Fibroblast of mammary gland (primary cell): ENCODE data around the gene UBQLN1.
"Not testable (repeated sequence)": the region's sequence is repeated elsewhere in the genome, so short reads cannot be mapped to it uniquely, and the experiment has no call there.

Experiments
- DNase-seq: peaks from one replicate; pipeline ENCODE4 v3.0.0-alpha.2; 2010; ENCODE audit warnings: low read depth
- H3K4me3 ChIP-seq: 2 replicates; pipeline ENCODE4 v1.5.1; 2011; ENCODE audit warnings: low read depth, mild to moderate bottlenecking, low read length, moderate library complexity; ENCODE audit not compliant: control insufficient read depth
- CTCF ChIP-seq: conservative IDR thresholded peaks from 2 replicates; pipeline ENCODE4 v1.5.1; 2011; ENCODE audit warnings: low read depth, low read length, inconsistent platforms; ENCODE audit not compliant: control insufficient read depth, insufficient read depth

The UBQLN1 gene

DNA sequence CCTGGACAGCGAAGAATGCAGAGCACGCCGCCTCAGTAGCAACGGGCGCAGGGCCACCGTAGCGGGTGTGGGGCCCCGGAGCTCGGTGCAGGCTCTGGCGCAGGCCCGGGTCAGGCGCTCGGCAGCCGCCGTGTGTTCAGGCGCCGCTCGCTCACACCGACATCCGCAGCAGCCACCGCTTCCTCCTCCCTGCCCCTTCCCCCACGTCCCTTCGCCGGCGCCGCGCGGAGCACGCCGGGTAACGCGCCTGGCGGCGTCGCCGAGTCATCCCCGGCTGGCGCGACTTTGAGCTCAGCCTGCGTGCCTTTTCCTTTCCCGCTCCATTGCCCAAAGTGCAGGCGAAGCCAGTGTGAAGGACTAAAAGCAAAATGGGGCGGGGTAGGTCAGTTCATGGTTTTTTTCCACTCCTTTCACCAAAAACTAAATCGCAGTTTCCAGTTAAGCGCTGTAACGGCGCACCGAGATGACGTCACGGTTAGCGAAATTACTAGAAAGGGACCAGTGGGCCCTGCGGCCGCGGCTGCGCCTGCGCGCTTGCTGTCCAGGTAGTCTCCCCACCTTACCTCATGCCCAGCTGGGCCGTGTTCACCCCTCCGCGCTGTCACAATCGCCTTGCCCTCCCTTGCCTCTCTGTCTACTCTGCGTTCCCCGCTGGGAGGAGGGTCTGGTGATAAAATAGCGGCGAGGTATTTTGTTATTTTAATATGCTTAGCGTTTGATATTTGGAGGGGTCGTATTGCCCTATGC is at the start of gene UBQLN1:
Gene UBQLN1 (minus strand): TSS at position 191 of the 747 bp plus-strand sequence. CDS start 279 bp downstream, outside the sequence.
- TF ChIP-seq CTCF = no peak
- H3K4me3 ChIP-seq = peak within 1 kb of the TSS; percentile 79
- peak; percentile 93 for DNase-seq

DNA sequence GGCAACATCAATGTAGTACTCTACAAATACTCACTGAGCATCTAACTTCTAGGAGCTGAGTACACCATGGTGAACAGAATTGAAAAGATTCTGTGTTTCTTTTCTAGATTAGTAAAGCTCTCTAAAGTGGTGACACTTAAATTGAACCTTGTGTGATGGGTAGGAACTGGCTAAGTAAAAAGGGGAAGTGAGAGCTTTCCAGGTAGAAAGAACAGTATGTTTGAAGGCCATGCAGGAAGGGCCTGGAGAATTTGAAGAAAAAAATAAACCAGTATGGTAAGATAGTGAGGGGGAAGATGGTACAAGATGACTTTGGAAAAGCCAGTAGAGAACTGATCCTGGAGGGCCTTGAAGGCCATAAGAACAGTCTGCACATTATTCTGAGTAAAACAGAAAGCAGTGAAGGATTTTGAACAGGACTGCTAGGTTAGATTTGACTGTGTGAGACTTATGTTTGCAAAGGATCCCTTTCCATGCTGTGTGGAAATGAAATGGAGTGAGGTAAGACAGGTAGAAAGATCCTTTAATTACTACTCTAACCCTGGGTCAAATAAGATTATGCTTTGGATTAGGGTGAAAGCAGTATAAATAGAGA is 46.7 kb upstream of the UBQLN1 start:
- DNase-seq = no peak
- no peak for TF ChIP-seq CTCF
- no peak overlapping the region for H3K4me3 ChIP-seq

GRCh38 chr9:83749706-83750105 is 41.9 kb upstream of the UBQLN1 start:
- DNase-seq = no peak

GRCh38 chr9:83744206-83744605 is 36.4 kb upstream of the UBQLN1 start:
- TF ChIP-seq CTCF = no peak
- no peak overlapping the region for H3K4me3 ChIP-seq
- DNase-seq = no peak

More at GRCh38 chr9:83749706-83750105, 41.9 kb upstream of the UBQLN1 start:
- TF ChIP-seq CTCF = no peak
- H3K4me3 ChIP-seq = no peak overlapping the region

DNA sequence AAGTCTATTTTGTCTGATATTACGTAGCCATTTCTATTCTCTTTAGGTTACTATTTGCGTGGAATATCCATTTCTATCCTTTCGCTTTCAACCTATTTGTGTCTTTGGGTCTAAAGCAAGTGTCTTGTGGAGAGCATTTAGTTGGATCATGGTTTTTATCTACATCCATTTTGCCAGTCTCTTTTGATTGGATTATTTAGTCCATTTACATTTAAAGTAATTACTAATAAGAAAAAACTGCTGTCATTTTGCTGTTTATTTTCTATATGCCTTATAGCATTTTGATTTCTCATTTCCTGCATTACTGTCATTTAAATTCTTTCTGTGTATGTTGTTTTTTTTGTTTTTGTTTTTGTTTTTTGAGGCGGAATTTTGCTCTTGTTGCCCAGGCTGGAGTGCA is 26.0 kb upstream of the UBQLN1 start:
- no peak for TF ChIP-seq CTCF
- DNase-seq = no peak
- H3K4me3 ChIP-seq = no peak overlapping the region

- not testable (repeated sequence) for DNase-seq, H3K4me3 ChIP-seq
Observed at GRCh38 chr9:83728591-83729368, 21.0 kb upstream of the UBQLN1 start.

GRCh38 chr9:83724436-83724835 is 16.7 kb upstream of the UBQLN1 start:
- no peak for TF ChIP-seq CTCF
- H3K4me3 ChIP-seq = no peak overlapping the region
- DNase-seq = no peak
